Measurements from ENCODE around the gene ARMC2.

- no peak for TF ChIP-seq FOXP2 (optimal IDR thresholded peaks at IDR 0.05; ENCODE audit: control extremely low read depth, extremely low read length, insufficient read depth)
- no peak for TF ChIP-seq EZH2 (IDR thresholded peaks at IDR 0.05)
Observed at GRCh38 chr6:108959972-108960582, 111.9 kb downstream of the ARMC2 start.
